ENCODE measurements around the gene PEX14. TPM values are rescaled to one million over a fixed set of nuclear protein-coding genes. Genes with fewer than 3 reads are reported as not detected.

The PEX14 gene
- total and polyA plus RNA-seq, 2 experiments from 2014 or later = 10.0 to 20.9 TPM

GRCh38 chr1:10646347-10646861 is 171.7 kb downstream of the PEX14 start:
- Histone ChIP-seq H3K4me1 (ENCODE audit: insufficient read depth) (no peaks in the 10 kb centered on the region), H3K36me3 (replicated peaks; ENCODE audit: insufficient read depth, low read depth) (no peaks in the 10 kb centered on the region), H4K20me1 (ENCODE audit: insufficient read depth, poor library complexity, severe bottlenecking) (no peaks in the 10 kb centered on the region), H3K79me2 (no peaks in the 10 kb centered on the region), H3K9me3 (ENCODE audit: low read depth) (no peaks in the 10 kb centered on the region), H3K9me2 (replicated peaks; ENCODE audit: insufficient read depth) (no peaks in the 10 kb centered on the region), H3K4me3 (no peak overlapping the region), H2AFZ (no peak overlapping the region), H3K27me3 (peaks cover 5% of the 10 kb centered on the region), H3K4me2 (no peak overlapping the region), H3K27ac (no peak overlapping the region)
- TF ChIP-seq EZH2 (IDR thresholded peaks at IDR 0.05; ENCODE audit: borderline replicate concordance) (no peak), EZH2phosphoT487 (IDR thresholded peaks at IDR 0.05; ENCODE audit: low read depth, severe bottlenecking, unreplicated experiment) (no peak), CTCF (IDR thresholded peaks at IDR 0.05; ENCODE audit: poor library complexity) (no peak)
- no peak for DNase-seq (ENCODE audit: low spot score)
- 95% methylated on average over 12 of the region's 12 CpGs for WGBS (ENCODE audit: low lambda C conversion rate, missing lambda C conversion rate)

- 96% methylated on average over 29 of the region's 38 CpGs for WGBS (ENCODE audit: low lambda C conversion rate, missing lambda C conversion rate)
- H3K9me2 ChIP-seq (replicated peaks; ENCODE audit: insufficient read depth) = no peaks in the 10 kb centered on the region
- no peaks in the 10 kb centered on the region for H4K20me1 ChIP-seq (ENCODE audit: insufficient read depth, poor library complexity, severe bottlenecking)
- H3K79me2 ChIP-seq = no peaks in the 10 kb centered on the region
- H3K4me1 ChIP-seq (ENCODE audit: insufficient read depth) = no peaks in the 10 kb centered on the region
- H3K27ac ChIP-seq = no peak overlapping the region
- no peaks in the 10 kb centered on the region for H3K9me3 ChIP-seq (ENCODE audit: low read depth)
- TF ChIP-seq EZH2phosphoT487 (IDR thresholded peaks at IDR 0.05; ENCODE audit: low read depth, severe bottlenecking, unreplicated experiment) (no peak), CTCF (IDR thresholded peaks at IDR 0.05; ENCODE audit: poor library complexity) (no peak), EZH2 (IDR thresholded peaks at IDR 0.05; ENCODE audit: borderline replicate concordance) (no peak)
- no peak overlapping the region for H3K4me2 ChIP-seq
- no peak overlapping the region for H3K4me3 ChIP-seq
- no peak overlapping the region for H2AFZ ChIP-seq
- H3K27me3 ChIP-seq = peaks cover 5% of the 10 kb centered on the region
- H3K36me3 ChIP-seq (replicated peaks; ENCODE audit: insufficient read depth, low read depth) = no peaks in the 10 kb centered on the region
- no peak for DNase-seq (ENCODE audit: low spot score)
Measured at GRCh38 chr1:10647414-10648170, 172.8 kb downstream of the PEX14 start.

- WGBS (ENCODE audit: low lambda C conversion rate, missing lambda C conversion rate) = 83% methylated on average over 31 of the region's 32 CpGs
- no peaks in the 10 kb centered on the region for H4K20me1 ChIP-seq (ENCODE audit: insufficient read depth, poor library complexity, severe bottlenecking)
- no peak overlapping the region for H2AFZ ChIP-seq
- H3K4me2 ChIP-seq = no peak overlapping the region
- H3K9me2 ChIP-seq (replicated peaks; ENCODE audit: insufficient read depth) = no peaks in the 10 kb centered on the region
- no peaks in the 10 kb centered on the region for H3K9me3 ChIP-seq (ENCODE audit: low read depth)
- H3K36me3 ChIP-seq (replicated peaks; ENCODE audit: insufficient read depth, low read depth) = no peaks in the 10 kb centered on the region
- H3K27me3 ChIP-seq = peaks cover 5% of the 10 kb centered on the region
- no peak overlapping the region for H3K27ac ChIP-seq
- no peak for DNase-seq (ENCODE audit: low spot score)
- no peaks in the 10 kb centered on the region for H3K79me2 ChIP-seq
- no peaks in the 10 kb centered on the region for H3K4me1 ChIP-seq (ENCODE audit: insufficient read depth)
- H3K4me3 ChIP-seq = no peak overlapping the region
- TF ChIP-seq CTCF (IDR thresholded peaks at IDR 0.05; ENCODE audit: poor library complexity) (no peak), EZH2phosphoT487 (IDR thresholded peaks at IDR 0.05; ENCODE audit: low read depth, severe bottlenecking, unreplicated experiment) (no peak), EZH2 (IDR thresholded peaks at IDR 0.05; ENCODE audit: borderline replicate concordance) (no peak)
Measured at GRCh38 chr1:10648689-10649516, 174.2 kb downstream of the PEX14 start.

Data from hepatocyte (in vitro differentiated cells).